ENCODE data around the gene KCNN3.

KCNN3 gene

GRCh38 chr1:154765970-154766369 lies 104.1 kb downstream of the KCNN3 start (continued):
- TF ChIP-seq REST (tag by site-specific recombination; IDR thresholded peaks at IDR 0.05): no peak
- TF ChIP-seq KLF7 (tag by site-specific recombination; IDR thresholded peaks at IDR 0.05; ENCODE audit: borderline replicate concordance): no peak
- no peak for TF ChIP-seq ZNF138 (tag by site-specific recombination; IDR thresholded peaks at IDR 0.05; ENCODE audit: borderline replicate concordance)
- no peak for TF ChIP-seq YY1 (tag by site-specific recombination; IDR thresholded peaks at IDR 0.05)
- no peak for TF ChIP-seq HOXA7 (CRISPR knock-in tag; IDR thresholded peaks at IDR 0.05; ENCODE audit: borderline replicate concordance)
- no peak for TF ChIP-seq ZNF18 (tag by site-specific recombination; IDR thresholded peaks at IDR 0.05)
- TF ChIP-seq, protein P1, sequence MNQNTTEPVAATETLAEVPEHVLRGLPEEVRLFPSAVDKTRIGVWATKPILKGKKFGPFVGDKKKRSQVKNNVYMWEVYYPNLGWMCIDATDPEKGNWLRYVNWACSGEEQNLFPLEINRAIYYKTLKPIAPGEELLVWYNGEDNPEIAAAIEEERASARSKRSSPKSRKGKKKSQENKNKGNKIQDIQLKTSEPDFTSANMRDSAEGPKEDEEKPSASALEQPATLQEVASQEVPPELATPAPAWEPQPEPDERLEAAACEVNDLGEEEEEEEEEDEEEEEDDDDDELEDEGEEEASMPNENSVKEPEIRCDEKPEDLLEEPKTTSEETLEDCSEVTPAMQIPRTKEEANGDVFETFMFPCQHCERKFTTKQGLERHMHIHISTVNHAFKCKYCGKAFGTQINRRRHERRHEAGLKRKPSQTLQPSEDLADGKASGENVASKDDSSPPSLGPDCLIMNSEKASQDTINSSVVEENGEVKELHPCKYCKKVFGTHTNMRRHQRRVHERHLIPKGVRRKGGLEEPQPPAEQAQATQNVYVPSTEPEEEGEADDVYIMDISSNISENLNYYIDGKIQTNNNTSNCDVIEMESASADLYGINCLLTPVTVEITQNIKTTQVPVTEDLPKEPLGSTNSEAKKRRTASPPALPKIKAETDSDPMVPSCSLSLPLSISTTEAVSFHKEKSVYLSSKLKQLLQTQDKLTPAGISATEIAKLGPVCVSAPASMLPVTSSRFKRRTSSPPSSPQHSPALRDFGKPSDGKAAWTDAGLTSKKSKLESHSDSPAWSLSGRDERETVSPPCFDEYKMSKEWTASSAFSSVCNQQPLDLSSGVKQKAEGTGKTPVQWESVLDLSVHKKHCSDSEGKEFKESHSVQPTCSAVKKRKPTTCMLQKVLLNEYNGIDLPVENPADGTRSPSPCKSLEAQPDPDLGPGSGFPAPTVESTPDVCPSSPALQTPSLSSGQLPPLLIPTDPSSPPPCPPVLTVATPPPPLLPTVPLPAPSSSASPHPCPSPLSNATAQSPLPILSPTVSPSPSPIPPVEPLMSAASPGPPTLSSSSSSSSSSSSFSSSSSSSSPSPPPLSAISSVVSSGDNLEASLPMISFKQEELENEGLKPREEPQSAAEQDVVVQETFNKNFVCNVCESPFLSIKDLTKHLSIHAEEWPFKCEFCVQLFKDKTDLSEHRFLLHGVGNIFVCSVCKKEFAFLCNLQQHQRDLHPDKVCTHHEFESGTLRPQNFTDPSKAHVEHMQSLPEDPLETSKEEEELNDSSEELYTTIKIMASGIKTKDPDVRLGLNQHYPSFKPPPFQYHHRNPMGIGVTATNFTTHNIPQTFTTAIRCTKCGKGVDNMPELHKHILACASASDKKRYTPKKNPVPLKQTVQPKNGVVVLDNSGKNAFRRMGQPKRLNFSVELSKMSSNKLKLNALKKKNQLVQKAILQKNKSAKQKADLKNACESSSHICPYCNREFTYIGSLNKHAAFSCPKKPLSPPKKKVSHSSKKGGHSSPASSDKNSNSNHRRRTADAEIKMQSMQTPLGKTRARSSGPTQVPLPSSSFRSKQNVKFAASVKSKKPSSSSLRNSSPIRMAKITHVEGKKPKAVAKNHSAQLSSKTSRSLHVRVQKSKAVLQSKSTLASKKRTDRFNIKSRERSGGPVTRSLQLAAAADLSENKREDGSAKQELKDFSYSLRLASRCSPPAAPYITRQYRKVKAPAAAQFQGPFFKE (tag by site-specific recombination; IDR thresholded peaks at IDR 0.05; ENCODE audit: borderline replicate concordance): no peak
- no peak for TF ChIP-seq ZNF560 (tag by site-specific recombination; IDR thresholded peaks at IDR 0.05; ENCODE audit: borderline replicate concordance)
- no peak for TF ChIP-seq ZFP41 (tag by site-specific recombination; IDR thresholded peaks at IDR 0.05; ENCODE audit: borderline replicate concordance)
- TF ChIP-seq TSHZ1 (tag by site-specific recombination; IDR thresholded peaks at IDR 0.05; ENCODE audit: borderline replicate concordance): no peak
- no peak for TF ChIP-seq GLIS1 (tag by site-specific recombination; IDR thresholded peaks at IDR 0.05)
- TF ChIP-seq ZNF664 (tag by site-specific recombination; IDR thresholded peaks at IDR 0.05): no peak
- TF ChIP-seq ZNF23 (tag by site-specific recombination; IDR thresholded peaks at IDR 0.05; ENCODE audit: borderline replicate concordance): no peak
- TF ChIP-seq ZNF2 (tag by site-specific recombination; IDR thresholded peaks at IDR 0.05): no peak
- no peak for TF ChIP-seq PRDM6 (tag by site-specific recombination; IDR thresholded peaks at IDR 0.05)
